ENCODE results near the gene FAM193A.
"Not testable (repeated sequence)": the region's sequence is repeated elsewhere in the genome, so short reads cannot be mapped to it uniquely, and the experiment has no call there.

FAM193A gene

DNA sequence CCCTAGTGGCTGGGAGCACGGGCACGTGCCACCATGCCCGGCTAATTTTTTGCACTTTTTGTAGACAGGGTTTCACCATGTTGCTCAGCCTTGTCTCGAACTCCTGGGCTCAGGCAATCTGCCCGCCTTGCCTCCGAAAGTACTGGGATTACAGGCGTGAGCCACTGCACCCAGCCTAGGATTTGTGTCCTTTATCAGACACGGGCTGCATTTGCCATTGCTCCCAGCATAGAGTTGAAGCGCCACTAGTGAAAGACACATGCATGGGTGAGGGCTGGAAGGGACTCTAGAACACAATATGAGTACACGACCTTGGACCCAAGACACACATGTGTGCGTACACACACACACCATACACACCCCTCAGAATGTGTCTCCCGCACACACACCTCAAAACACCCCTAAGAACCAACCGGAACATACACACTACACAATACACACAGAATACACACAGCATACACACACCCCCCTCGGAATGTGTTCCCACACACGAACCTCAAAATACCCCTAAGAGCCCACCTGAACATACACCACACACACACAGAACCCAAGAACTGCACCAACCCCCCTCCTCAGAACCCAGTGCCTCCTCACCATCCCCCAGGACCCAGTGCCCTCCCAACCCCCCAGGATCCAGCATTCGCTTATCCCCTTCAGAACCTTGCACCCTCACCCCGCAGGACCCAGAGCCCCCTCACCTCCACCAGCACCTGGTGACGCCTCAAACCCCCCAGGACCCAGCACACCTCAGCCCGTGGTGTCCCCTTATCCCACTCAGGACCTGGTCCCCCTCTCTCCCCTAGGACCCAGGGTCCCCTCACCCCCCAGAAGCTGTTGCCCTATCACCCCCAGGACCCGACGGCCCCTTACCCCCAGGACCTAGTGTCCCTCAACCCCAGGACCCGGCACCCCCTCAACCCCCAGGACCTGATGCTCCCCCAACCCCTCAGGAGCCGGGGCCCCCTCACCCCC is 218.7 kb downstream of the FAM193A start:
- DNase-seq = no peak

DNA sequence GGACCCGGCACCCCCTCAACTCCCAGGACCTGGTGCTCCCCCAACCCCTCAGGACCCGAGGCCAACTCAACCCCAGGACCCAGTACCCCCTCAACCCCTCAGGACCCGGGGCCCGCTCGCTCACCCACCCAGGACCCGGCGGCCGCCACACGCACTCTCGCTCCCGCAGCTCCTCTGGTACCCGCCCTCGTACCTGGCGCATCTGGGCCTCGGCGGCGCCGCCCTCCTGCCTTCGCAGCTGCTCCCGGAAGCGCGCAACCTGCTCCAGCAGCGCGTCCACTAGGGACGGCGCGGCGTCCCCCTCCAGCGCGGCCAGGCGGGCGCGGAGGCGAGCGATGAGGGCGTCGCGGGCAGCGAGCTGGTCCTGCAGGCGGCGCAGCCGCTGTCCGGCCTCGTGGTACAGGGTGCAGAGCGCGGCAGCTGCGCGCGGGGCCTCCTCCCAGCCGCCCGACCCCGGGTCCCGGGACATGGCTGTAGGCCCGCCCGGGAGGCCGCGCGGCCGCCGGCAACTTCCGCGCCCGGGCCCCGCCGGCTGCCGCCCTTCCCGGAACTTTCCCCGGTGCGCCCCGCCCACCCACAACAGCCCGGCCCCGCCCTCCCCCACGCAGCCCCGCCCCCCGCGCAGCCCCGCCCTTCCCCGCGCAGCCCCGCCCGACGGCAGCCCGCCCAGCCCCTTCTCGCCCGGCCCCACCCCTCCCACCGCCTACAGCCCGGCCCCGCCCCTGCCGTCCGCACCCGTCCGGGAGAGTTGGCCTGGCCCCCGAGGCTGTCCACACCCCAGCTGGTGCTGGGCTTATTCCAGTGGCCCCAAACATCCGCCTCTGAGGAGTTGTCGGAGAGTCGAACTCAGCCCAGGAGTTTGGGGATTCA is 219.6 kb downstream of the FAM193A start, which contains the start of gene TNIP2:
TSS of gene TNIP2 (minus strand) at position 516 of the 870 bp plus-strand sequence. CDS start at position 469, 47 bp downstream.
- peak; percentile 83 for DNase-seq

DNA sequence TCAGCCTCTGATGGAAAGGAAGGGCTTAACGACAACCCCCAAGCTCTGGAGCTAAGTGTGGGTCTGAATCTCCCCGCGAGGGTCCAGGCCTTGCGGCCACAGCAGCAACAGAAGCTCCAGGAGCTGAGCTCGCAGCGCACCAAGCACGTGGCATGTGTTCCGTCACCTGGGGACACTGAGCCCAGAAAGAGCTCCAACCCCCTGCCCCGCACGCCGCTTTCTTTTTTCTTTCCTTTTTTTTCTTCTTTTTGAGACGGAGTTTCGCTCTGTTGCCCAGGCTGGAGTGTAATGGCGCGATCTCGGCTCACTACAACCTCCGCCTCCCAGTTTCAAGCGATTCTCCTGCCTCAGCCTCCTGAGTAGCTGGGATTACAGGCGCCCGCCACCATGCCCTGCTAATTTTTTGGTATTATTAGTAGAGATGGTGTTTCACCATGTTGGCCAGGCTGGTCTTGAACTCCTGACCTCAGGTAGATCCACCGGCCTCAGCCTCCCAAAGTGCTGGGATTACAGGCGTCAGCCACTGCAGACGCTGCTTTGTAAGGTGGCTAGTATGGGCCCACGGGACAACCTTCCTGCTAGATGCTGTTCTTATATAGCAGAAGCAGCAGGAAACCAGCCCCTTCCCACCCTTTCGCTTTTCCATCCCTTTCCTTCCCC is 220.4 kb downstream of the FAM193A start:
- no peak for DNase-seq

DNA sequence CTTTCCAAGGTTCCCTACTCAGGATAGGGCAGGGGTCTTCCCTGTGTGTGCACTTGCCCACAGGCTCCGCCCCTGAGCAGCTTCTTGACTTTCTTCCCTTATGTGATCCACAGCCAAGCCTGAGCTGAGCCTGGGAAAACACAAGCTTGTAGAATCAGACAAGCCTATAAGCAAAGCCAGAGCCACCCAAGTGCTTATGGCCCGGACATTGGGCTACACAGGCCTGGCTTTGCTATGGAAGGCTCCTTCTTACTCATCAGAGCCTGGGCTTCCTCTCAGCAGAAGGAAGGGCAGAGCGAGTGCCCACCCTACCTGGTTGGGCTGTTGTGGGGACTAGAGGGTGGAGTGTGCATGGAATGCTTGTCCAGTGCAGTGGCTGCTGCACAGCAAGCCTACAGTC is 221.0 kb downstream of the FAM193A start:
- DNase-seq = no peak

DNA sequence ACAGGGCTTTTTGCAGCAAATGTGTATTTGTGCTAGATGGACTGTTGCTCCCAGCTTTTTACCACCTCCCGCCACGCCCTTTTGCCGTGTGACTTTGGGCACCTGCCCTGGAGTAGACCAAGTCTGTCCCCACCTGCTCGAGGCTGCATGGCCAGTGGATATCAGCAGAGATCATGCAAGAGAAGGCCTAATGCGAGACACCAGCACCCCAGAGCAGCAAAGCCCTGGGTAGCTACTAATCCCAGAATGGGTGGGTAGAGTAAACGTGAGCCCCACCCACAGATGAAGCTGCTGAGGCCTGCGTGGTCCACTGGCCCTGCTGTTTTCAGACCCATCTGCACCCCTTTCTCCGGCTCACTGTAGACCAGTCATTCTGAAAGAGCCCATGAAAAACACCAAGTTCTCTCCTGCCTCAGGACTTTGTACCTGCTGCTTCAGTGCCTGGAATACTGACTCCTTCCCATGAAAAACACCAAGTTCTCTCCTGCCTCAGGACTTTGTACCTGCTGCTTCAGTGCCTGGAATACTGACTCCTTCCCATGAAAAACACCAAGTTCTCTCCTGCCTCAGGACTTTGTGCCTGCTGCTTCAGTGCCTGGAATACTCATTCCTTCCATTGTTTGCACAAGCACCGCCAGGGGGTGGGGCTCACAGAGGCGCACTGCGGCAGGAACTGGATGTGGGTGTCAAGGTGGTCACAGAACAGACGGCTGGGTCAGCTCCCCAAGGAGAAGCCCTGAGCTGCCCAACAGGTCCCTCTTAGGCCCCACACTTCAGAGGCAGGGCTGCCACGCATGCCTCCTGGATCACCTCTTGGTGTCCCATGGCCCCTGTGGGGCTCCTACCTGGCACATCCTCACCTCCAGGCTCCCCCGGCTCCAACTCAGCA is 224.8 kb downstream of the FAM193A start:
- peak; percentile 38 for DNase-seq

DNA sequence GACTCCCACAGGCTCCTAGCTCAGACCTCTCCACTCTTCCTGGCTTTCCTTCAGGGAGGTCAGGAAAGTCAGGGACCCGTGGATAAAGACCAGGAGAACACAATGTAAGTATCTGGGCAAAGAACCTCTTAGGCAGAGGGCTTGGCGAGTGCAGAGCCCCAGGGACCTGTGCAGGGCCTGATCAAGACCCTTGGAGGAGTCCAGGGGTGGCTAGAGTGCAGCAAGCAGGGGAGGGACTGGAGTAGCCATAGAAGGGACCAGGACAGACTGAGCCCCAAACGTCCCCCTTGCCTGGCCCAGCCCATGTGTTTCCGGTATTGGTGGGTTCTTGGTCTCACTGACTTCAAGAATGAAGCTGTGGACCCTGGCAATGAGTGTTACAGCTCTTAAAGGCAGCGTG is 225.6 kb downstream of the FAM193A start:
- DNase-seq = no peak

DNA sequence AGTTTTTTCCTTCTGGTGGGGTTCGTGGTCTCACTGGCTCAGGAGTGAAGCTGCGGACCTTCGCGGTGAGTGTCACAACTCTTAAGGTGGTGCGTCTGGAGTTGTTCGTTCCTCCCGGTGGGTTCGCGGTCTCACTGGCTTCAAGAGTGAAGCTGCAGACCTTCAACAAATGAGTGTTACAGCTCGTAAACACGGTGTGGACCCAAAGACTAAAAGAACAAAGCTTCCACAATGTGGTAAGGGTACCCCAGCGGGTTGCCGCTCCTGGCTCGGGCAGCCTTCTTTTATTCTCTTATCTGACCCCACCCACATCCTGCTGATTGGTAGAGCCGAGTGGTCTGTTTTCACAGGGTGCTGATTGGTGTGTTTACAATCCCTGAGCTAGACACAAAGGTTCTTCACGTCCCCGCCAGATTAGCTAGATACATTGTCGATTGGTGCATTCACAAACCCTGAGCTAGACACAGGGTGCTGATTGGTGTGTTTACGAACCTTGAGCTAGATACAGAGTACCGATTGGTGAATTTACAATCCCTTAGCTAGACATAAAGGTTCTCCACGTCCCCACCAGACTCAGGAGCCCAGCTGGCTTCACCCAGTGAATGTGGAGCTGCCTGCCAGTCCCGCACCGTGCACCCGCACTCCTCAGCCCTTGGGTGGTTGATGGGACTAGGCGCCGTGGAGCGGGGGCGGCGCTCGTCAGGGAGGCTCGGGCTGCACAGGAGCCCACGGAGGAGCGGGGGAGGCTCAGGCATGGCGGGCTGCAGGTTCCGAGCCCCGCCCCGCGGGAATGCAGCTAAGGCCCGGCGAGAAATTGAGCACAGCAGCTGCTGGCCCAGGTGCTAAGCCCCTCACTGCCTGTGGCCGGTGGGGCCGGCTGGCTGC is 226.3 kb downstream of the FAM193A start:
- not testable (repeated sequence) for DNase-seq

DNA sequence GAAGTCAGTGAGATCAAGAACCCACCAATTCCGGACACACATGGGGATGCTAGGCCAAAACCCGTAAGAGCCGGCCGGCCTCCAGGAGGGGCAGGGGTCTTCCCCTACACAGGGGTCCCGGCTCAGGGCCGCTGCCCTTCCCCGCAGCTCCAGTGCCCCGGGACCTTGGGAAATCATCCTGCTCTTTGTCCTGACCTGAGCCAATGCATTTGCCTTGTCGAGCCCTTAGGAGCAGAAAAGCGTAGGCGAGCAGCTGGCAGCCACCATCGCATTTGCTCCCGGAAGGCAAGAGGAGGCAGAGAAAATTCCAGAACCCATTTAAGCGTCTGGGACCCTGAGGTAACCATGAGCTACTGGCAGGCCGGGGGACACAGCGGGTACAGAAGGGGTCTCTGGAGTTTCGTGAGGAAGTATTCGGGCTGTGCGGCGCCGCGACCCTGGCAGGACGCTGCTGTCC is 227.1 kb downstream of the FAM193A start:
- no peak for DNase-seq

DNA sequence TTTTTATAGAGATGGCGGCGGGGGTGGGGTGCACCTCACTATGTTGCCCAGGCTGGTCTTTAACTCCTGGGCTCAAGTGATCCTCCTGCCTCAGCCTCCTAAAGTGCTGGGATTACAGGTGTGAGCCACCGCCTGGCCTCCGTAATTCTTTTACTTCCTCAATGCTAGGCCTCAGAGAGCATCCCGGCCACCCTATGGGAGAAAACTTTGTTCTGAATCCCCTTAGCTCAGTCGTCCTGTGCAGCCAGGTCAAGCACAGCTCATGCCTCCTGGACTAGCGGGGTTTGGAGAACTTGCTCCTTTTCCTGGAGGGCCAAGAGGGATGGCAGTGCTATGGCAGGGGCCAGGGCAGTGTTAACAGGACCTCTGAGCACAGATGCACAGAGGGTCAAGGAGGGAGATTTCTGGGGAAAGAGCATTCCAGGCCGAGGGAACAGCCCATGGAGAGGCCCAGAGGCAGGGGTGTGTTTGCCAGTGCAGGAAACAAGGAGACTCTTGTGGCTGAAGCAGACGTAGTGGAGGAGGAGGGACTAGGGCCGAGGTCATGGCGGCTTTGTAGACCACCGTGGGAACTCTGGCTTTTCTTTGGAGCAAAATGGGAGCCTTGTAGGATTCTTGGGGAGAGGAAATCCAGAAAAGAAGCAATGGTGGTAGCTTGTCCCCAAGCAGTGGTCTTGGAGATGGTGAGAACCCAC is 229.5 kb downstream of the FAM193A start:
- no peak for DNase-seq

DNA sequence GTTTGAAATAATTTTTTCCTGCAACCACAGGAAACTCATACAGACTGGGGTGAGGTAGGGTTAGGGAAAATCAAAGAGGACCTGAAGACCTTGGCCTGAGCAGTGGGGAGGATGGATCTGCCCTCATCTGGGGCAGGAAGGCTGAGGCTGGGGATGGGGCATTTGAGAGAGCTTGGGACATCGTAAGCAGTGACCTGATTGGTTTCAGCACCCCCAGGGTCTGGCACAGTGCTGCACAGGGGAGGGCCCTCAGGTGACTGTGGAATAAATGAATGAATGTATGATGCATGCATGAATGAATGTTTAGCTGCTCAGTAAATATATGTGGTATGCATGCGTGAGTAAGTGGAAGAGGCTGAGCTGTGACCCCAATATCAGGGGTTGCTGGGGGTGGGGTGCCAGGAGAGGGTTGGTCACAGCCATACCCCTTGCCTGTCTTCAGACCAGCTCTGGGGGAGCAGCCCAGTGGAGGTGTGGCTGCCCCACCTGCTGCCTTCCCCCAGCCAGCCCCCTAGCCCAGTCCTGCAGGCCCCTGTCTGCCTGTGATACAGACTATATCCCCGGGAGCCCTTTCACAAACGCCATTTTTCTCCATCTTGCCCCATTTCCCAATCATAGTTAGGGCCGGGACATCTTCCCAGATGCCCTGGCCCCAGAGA is 230.7 kb downstream of the FAM193A start:
- DNase-seq = no peak

DNA sequence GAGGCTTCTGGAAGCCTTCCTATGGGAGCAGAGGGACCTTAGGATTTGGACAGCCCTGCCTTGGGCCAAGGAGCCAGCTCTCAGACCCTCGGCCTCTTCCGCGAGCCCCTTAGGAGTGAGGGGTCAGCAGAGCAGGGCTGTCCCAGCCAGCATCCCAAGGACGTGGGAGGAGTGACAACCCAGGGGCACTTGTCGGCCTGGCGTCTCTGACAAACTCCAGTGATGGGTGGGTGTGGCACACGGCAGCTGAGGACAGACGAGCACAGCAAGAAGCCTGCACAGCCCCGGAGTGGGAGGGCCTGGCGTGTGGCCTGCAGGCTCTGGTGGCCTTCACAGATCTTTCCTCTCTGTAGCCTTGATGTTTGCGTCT is 231.2 kb downstream of the FAM193A start:
- DNase-seq = no peak

DNA sequence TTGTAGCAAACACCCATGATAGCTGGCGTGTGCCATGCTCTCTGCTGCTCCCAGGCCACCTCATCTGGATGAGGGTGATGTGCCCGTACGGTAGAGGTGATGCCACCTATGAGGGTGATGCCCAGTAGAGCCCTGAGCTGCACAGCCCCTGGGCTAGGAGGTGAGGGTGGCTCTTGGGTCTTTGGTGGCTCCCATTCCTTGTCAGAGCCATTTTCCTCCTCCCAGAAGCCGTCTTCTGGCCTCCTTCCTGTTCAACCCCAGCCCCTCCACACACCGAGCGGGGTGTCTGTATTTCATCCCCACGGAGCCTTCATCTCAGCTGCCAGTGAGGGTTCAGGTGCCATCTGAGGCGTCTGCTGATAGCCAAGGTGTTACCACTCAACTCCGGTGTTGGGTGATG is 231.7 kb downstream of the FAM193A start:
- DNase-seq = no peak

DNA sequence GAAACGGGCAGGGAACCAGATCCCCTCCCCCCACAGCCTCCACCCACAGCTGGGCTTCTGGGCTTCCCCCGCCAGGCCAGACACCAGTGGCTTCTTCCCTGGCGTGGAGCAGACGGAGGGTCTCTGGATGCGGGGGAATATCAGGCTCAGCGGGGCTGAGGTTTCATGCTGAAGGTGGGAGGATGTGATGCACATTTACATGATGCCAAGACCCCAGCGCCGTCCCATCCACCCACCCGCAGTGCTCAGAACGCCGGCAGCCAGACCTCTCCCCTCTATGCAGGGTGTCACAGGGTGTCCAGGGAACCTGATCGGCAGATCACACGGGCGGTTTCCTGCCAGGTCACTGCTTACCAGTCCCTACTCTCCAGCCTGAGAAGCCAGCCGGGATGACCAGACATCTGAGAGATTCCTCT is 232.5 kb downstream of the FAM193A start:
- no peak for DNase-seq

DNA sequence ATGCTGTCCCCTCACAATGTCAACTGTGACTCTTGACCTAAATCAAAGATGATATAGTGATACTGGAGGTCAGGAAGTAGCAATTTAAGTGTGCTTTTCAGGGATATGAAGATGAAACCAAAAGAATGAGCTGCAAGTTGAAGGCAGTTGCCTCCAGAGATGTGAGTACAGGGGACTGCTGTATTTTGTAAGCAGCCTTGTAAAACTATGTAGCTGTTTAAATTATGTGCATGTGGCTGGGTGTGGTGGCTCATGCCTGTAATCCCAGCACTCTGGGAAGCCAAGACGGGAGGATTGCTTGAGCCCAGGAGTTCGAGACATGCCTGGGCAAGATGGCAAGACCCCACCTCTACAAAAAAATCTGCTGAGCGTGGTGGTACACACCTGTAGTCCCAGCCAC is 234.8 kb downstream of the FAM193A start:
- DNase-seq = no peak

DNA sequence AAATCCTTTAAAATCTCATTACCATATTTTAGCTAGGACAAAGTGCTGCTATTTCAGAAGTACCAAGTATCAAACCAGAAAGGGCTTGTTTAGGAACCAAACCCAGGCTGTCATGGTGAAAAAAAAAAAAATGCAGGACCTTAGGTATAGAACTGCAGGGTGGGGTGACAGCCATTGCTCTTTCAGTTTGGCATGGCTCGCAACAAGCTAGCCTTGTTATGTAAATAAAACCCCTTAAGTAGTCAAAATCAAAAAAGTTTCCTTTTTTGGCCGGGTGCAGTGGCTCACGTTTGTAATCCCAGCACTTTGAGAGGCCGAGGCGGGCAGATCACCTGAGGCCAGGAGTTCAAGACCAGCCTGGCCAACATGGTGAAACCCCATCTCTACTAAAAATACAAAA is 244.2 kb downstream of the FAM193A start:
- not testable (repeated sequence) for DNase-seq

DNA sequence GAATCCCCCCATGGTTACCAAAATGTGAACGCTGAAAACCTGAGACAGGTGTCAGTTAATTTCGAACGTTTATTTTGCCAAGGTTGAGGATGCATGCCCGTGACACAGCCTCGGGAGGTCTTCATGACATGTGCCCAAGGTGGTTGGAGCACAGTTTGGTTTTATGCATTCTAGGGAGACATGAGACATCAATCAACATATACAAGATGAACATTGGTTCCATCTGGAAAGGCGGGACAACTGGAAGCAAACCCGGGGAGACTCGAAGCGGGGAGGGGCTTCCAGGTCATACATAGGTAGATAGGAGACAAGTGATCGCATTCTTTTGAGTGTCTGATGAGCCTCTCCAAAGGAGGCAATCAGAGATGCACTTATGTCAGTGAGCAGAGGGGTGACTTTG is 245.5 kb downstream of the FAM193A start:
- no peak for DNase-seq

Data from activated CD4-positive, alpha-beta T cell treated with anti-CD3 and anti-CD28 coated beads for 48 hours (primary cell).